ENCODE data around the gene SELENOM.
"Not testable (repeated sequence)": the region's sequence is repeated elsewhere in the genome, so short reads cannot be mapped to it uniquely, and the experiment has no call there.

The SELENOM gene

DNA sequence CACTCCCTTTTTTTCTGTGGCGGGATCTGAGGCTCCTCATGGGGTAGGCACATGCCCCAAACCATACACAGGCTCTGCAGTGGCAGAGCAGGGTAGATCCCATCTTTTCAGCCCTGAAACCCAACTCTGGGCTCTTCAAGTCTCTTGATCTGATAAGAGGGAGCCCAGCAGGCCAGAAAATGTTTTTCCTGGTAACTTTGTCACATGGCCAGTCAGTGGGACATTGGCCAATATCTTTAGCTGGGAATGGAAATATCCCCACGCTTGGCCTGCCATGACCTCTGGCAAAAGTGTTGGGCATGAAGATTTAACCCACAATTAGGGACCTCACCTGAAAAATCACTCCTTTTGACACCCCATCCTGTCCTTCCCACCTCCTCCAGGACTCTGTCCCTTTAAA, 23.5 kb upstream of the SELENOM start:
- DNase-seq = no peak

GRCh38 chr22:31128156-31128555, 20.8 kb upstream of the SELENOM start:
- no peak for DNase-seq

GRCh38 chr22:31127181-31127772, 19.9 kb upstream of the SELENOM start:
- DNase-seq = no peak

- no peak for DNase-seq
These were observed 19.5 kb upstream of the SELENOM start for GRCh38 chr22:31126869-31127175.

DNA sequence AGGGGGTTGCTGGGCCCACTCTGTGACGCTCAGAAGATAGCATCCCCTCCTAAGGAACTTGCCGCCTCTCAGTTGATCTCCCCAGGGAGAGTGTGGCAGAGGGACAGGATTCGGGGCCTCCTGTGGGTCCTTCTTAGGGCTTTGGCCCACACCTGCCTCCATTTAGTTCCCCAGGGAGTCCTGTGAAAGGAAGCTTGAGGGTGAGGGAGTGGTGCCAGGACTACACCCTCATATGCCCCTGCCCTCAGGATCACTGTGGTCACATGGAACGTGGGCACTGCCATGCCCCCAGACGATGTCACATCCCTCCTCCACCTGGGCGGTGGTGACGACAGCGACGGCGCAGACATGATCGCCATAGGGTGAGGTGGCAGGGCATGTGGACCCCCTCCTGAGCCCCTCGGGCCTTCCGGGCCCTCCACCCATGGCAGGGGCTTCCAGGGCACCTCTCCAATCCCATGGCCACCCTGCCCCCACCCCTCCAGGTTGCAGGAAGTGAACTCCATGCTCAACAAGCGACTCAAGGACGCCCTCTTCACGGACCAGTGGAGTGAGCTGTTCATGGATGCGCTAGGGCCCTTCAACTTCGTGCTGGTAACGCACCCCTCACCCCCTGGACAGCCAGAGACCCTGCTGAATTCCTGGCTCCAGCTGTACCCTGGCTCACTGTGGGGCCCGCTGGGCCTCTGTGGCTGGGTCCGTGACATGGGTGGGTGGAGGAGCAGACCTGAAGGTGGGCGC, 18.9 kb upstream of the SELENOM start:
- DNase-seq = no peak

GRCh38 chr22:31125521-31126117, 18.3 kb upstream of the SELENOM start:
- no peak for DNase-seq

DNA sequence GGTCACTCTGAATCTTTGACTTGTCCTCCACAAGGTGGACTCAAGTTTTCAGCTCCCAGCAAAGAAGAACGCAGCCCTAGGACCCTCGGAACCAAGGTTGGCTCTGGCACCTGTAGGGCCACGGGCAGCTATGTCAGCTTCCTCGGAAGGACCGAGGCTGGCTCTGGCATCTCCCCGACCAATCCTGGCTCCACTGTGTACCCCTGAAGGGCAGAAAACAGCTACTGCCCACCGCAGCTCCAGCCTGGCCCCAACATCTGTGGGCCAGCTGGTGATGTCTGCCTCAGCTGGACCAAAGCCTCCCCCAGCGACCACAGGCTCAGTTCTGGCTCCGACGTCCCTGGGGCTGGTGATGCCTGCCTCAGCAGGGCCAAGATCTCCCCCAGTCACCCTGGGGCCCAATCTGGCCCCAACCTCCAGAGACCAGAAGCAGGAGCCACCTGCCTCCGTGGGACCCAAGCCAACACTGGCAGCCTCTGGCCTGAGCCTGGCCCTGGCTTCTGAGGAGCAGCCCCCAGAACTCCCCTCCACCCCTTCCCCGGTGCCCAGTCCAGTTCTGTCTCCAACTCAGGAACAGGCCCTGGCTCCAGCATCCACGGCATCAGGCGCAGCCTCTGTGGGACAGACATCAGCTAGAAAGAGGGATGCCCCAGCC, 17.6 kb upstream of the SELENOM start:
- no peak for DNase-seq

DNA sequence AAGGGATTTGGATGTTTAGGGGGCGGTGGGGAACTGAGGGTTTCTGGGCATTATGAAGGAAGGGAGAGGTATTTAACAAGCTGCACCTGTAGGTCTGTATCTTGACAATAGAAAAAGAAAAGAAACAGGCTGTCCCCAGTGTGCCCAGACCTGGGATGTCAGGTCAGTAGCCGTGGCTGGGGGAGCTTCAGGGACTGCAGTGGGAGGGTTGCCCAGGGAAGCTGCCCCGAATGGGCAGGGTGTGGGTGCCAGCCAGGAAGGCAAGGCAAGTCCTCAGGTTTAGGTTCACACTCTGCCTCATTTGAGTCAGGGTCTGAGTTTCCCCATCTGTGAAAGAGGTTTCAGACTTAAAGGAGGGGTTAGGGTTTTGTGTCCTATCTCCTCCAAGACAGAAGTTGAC, 16.9 kb upstream of the SELENOM start:
- DNase-seq = no peak

DNA sequence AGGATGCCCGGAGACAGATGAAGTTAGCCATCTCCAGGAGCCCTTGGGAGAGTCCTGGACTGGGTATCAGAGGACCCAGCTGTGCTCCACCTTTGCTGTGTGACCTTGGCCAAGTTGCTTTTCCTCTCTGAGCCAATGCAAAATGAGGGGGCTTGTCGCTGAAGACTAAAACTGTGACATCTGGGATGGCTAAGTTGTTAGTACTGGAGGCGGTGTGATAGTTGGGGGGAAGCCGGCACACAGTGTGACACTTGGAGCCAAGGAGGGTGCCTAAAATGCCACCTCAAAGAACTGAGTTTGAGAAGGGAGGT, 15.9 kb upstream of the SELENOM start:
- DNase-seq = no peak

DNA sequence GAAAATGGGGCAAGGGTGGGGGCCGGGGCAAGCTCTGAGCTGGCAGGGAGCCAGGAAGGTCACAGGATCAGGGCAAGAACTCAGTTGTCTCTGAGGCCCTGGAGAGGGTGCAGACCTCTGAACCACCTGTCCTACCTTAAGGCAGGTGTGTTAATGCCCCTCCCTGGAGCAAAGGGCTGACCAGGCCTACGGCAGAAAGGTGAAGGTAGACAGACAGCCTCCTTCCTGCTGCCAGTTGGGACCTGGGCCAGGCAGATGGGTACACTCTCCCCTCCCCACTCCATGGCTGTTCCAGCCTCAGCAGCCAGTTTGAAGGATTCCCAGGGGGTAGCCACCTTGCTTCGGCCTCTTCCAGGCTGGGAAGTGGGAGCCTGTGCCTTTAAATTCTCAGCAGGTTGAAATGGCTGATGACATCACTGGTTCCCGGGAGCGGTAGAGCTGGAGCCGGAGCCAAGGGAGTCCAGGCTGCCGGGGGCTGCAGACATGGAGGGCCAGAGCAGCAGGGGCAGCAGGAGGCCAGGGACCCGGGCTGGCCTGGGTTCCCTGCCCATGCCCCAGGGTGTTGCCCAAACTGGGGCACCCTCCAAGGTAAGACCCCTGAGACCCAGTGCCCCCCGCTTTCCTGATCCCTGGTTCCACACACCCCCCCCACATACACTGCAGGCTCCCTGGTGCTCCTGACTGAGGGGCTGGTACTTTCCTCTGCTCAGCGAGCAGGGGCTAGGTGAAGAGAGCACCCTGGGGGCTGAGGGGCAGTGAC, 15.3 kb upstream of the SELENOM start, which contains the start of gene INPP5J:
TSS of gene INPP5J (plus strand) at position 435 of the 760 bp plus-strand sequence. CDS start at position 484, 49 bp downstream.
- DNase-seq = no peak

GRCh38 chr22:31122196-31122531, 14.8 kb upstream of the SELENOM start:
- DNase-seq = no peak

- DNase-seq = no peak
These were observed 14.0 kb upstream of the SELENOM start for GRCh38 chr22:31121403-31121802.

- no peak for DNase-seq
These were observed 13.3 kb upstream of the SELENOM start for GRCh38 chr22:31120642-31121041.

DNA sequence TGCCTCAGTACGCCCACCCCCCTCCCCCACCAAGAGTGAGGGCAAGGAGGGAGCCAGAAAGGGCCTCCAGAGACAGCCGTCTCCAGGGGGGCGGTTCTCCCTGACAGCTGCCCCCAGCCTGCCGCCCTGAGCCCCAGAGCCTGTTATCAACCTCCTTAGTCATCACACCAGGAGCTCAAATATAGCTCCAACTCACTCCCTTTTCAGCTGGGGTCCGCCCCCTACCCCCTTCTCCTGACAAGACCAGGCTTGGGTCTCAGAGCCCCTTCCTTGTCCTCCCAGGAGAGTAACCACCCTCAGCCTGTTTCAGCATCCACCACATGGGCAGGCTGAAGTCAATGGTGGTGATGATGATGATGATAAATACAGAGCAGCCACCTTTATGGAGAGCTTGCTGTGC, 12.9 kb upstream of the SELENOM start:
- no peak for DNase-seq

DNA sequence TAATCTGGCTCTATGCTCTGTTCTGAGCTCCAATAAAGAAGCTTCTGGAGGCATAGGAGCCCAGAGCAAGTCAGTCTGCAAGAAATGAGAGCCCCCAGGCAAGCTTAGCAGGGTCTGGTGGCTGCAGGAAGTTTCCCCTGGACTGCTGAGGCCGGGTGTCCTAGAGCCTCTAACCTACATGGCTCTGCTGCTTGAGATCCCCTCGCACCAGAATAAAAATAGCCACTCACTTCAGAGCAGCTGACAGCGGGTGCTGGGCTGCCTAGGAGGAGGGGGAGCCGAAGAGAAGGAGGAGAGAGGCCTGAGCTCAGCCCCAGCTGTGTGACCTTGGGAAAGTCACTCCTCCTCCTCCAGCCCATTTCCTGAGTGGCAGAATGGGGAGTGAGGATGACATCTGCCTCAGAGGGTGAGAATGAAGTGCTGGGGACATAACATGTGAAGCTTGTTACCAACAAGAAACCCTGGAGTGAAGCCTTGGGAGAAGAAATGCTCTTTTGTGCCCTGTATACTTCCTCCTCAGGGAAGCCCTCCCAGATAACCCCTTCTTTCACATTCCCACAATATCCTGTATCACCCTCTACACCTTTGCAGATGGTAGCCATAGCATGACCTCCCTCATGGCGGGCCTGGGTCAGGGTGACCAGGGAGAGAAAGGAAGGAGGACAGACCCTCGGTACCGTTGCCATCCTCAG, 11.8 kb upstream of the SELENOM start:
- DNase-seq = no peak

- DNase-seq = no peak
These were observed 10.9 kb upstream of the SELENOM start for GRCh38 chr22:31118046-31118820.

DNA sequence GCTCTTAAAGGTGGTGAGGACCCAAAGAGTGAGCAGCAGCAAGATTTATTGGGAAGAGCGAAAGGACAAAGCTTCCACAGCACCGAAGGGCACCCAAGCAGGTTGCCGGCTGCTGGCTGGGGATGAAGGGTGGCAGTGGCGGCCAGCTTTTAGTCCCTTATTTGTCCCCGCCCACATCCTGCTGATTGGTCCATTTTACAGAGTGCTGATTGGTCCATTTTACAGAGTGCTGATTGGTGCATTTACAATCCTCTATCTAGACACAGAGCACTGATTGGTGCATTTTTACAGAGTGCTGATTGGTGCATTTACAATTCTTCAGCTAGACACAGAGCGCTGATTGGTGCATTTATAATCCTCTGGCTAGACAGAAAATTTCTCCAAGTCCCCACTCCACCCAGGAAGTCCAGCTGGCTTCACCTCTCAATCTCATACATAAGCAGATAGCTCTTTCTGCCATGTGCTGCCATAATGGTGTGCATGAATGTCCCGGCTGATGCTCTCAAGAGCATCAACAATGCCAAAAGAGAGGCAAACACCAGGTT, 5.3 kb upstream of the SELENOM start:
- not testable (repeated sequence) for DNase-seq

DNA sequence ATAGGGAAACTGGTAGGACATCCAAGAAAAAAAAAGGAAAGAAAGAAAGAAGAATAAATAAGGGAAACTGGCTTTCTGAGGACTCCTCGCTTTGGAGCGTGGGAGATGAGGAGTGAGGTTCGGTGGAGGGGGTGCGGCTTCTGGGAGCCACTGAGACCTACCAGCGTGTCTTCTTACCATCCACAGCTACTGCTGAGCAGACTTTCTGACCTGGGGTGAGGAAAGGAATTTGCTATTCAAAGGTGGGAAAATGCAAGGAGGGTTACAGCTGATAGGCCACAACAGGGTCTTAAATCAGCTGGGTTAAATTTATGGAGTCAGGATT, 488 bp upstream of the SELENOM start:
- no peak for DNase-seq

- no peak for DNase-seq
These were observed 614 bp downstream of the SELENOM start for GRCh38 chr22:31106731-31107177.

DNA sequence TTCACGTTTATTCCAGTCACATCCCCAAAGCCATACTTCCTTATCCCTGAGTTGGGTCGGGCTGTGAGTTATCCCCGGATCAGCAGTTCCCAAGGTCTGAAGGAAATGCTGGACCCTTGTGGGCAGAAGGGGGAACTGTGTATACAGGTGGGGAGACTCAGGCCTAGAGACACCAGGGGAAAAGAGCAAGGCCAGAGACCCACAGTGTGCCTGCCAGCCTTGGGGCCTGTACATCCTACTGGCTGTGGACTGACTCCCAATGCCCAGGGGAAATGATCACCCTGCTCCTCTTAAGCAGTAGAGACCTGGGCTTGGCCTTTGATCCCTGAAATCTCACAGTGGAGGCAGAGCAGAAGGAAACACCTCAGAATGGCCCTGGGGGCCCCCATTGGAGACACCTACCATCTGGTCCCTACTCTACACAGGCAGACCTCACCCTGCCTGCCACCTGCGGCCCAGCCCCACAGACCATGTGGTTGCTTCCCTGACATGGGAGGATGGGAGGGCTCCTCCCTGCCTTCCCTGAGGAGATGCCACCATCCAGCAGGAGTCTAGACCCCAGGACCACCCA, 1.3 kb downstream of the SELENOM start:
- DNase-seq = no peak

- DNase-seq = no peak
These were observed 2.0 kb downstream of the SELENOM start for GRCh38 chr22:31105282-31105929.
